Caco-2 (cell line): ENCODE measurements around the gene HNMT. TPM values are rescaled to one million over a fixed set of nuclear protein-coding genes. Genes with fewer than 3 reads are reported as not detected.

Experiments
- BruUV-seq: library from RNA; stranded (reverse); fragments of 400-500 nt; replicated peaks from 2 replicates; lab custom pipeline; 2021; lab: Mats Ljungman, UMichigan
- CTCF ChIA-PET: fragments of 300-600 bp; sonication (Branson Sonifier 250); formaldehyde crosslinking; loops from one replicate; lab custom pipeline; 2022; ENCODE audit warnings: antibody characterized with exemption; lab: Charles Lee
- POLR2A ChIA-PET: fragments of 300-600 bp; sonication (Branson Sonifier 250); formaldehyde crosslinking; loops from one replicate; lab custom pipeline; 2022; ENCODE audit warnings: antibody characterized with exemption; lab: Charles Lee
- DNase-seq, 2 experiments: peaks; one replicate each; pipeline versions ENCODE4 v3.0.0 to v3.0.0-alpha.2; 2020 to 2022
- H3K27me3 ChIP-seq: replicated peaks from 2 replicates; pipeline ENCODE4 v1.6.0; 2011; ENCODE audit warnings: low read length; ENCODE audit not compliant: control insufficient read depth, insufficient read depth
- H3K36me3 ChIP-seq: 2 replicates; pipeline ENCODE4 v1.5.1; 2011; ENCODE audit warnings: low read length; ENCODE audit not compliant: control insufficient read depth, insufficient read depth
- H3K4me1 ChIP-seq: fragments of 250-450 bp; sonication (Bioruptor Pico); 2 replicates; pipeline ENCODE4 v1.5.1; 2020; ENCODE audit warnings: mild to moderate bottlenecking
- H3K4me3 ChIP-seq: 2 replicates; pipeline ENCODE4 v1.5.1; 2011; ENCODE audit warnings: low read depth, mild to moderate bottlenecking, control low read depth, low read length
- H3K9me3 ChIP-seq: fragments of 250-450 bp; sonication (Bioruptor Pico); 2 replicates; pipeline ENCODE4 v1.5.1; 2020; ENCODE audit warnings: mild to moderate bottlenecking, moderate library complexity
- H3K27ac Mint-ChIP-seq: one replicate; pipeline ENCODE4 v1.8.0; 2022; ENCODE audit warnings: mixed read lengths; ENCODE audit not compliant: unreplicated experiment
- H3K27me3 Mint-ChIP-seq: one replicate; pipeline ENCODE4 v1.8.0; 2022; ENCODE audit warnings: mixed read lengths; ENCODE audit not compliant: insufficient read depth, unreplicated experiment
- H3K36me3 Mint-ChIP-seq: one replicate; pipeline ENCODE4 v1.8.0; 2022; ENCODE audit warnings: mild to moderate bottlenecking, mixed read lengths; ENCODE audit not compliant: insufficient read depth, unreplicated experiment
- H3K4me1 Mint-ChIP-seq: one replicate; pipeline ENCODE4 v1.8.0; 2022; ENCODE audit warnings: low read depth, mixed read lengths; ENCODE audit not compliant: unreplicated experiment
- H3K4me3 Mint-ChIP-seq: one replicate; pipeline ENCODE4 v1.8.0; 2022; ENCODE audit warnings: mild to moderate bottlenecking, moderate library complexity, mixed read lengths; ENCODE audit not compliant: unreplicated experiment
- H3K9me3 Mint-ChIP-seq: one replicate; pipeline ENCODE4 v1.8.0; 2022; ENCODE audit warnings: mixed read lengths; ENCODE audit not compliant: unreplicated experiment
- CTCF ChIP-seq, 2 experiments: fragments of 200-600 bp in 1 of 2; IDR thresholded peaks; 1 replicate in 1 of 2; 2 replicates in 1 of 2; pipeline versions ENCODE4 v1.5.1 to v1.8.0; 2011 to 2022; ENCODE audit warnings: antibody characterized with exemption in 1 of 2, control low read depth in 1 of 2, inconsistent platforms in 1 of 2, low read depth in 1 of 2, low read length in 1 of 2, mild to moderate bottlenecking in 1 of 2, moderate library complexity in 1 of 2; ENCODE audit not compliant: insufficient read depth in 1 of 2, severe bottlenecking in 1 of 2, unreplicated experiment in 1 of 2
- intact Hi-C: fragments of 100-400 bp; cut with micrococcal nuclease; formaldehyde crosslinking; loops from one replicate; pipeline ENCODE4 v1.10.0; 2022; ENCODE audit not compliant: unreplicated experiment
- total RNA-seq: library from RNA; stranded (reverse); gene quantifications from 2 replicates; pipeline ENCODE4 v1.2.3, GENCODE V29; 2022

HNMT gene
- total RNA-seq, 1 experiment from 2014 or later, result 42.8 TPM

GRCh38 chr2:137924019-137924418 is 40.3 kb upstream of the HNMT start:
- Mint-ChIP-seq H3K27ac (no peak overlapping the region), H3K4me3 (no peak overlapping the region), H3K4me1 (peaks cover 10% of the 10 kb centered on the region), H3K9me3 (no peaks in the 10 kb centered on the region), H3K27me3 (no peaks in the 10 kb centered on the region), H3K36me3 (no peaks in the 10 kb centered on the region)
- H3K4me3 ChIP-seq, result no peak overlapping the region
- ChIA-PET POLR2A (no interaction called here), CTCF (no interaction called here)
- peaks cover 9% of the 10 kb centered on the region for H3K4me1 ChIP-seq
- H3K9me3 ChIP-seq, result no peaks in the 10 kb centered on the region
- intact Hi-C loops, result loop anchor here (10.0 kb wide), 1 partner anchor 801 kb away; no protein-coding TSS in a partner anchor
- BruUV-seq, result no TSS peak
- no peaks in the 10 kb centered on the region for H3K27me3 ChIP-seq
- DNase-seq, result no peak
- TF ChIP-seq CTCF (IDR thresholded peaks at IDR 0.05; ENCODE audit: insufficient read depth in 1 of 2, low read depth in 1 of 2, low read length in 1 of 2, severe bottlenecking in 1 of 2, unreplicated experiment in 1 of 2), result no peak
- H3K36me3 ChIP-seq, result no peaks in the 10 kb centered on the region

DNA sequence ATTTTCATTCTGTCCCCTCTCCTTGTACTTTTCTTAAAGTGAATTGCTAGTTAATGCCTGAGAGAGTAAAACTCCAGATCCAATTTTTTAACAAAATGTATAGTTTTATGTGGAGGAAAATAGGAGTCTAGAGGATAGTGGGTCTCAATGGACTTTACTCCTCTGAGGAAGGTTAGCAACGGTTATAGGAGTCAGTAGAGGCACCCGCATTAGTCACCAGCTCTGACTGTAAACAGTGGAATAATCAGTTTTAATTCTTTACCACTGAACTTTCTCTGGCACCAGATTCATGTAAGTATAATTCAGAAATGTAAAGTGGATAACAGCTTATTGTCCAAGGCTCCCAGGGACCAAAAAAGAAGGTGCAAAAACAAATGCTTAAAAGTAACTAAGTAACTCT is 38.7 kb upstream of the HNMT start:
- intact Hi-C loops, result loop anchor here (10.0 kb wide), 1 partner anchor 799 kb away; no protein-coding TSS in a partner anchor
- no peak for DNase-seq
- Histone ChIP-seq H3K36me3 (no peaks in the 10 kb centered on the region), H3K9me3 (no peaks in the 10 kb centered on the region), H3K4me3 (no peak overlapping the region), H3K27me3 (no peaks in the 10 kb centered on the region), H3K4me1 (peaks cover 21% of the 10 kb centered on the region)
- Mint-ChIP-seq H3K9me3 (peaks cover 1% of the 10 kb centered on the region), H3K36me3 (no peaks in the 10 kb centered on the region), H3K27ac (no peak overlapping the region), H3K4me3 (no peak overlapping the region), H3K27me3 (no peaks in the 10 kb centered on the region), H3K4me1 (peaks cover 10% of the 10 kb centered on the region)
- no peak for TF ChIP-seq CTCF (IDR thresholded peaks at IDR 0.05; ENCODE audit: insufficient read depth in 1 of 2, low read depth in 1 of 2, low read length in 1 of 2, severe bottlenecking in 1 of 2, unreplicated experiment in 1 of 2)
- no TSS peak for BruUV-seq
- POLR2A ChIA-PET, result no interaction called here
- CTCF ChIA-PET, result no interaction called here

GRCh38 chr2:137927846-137928245 is 36.4 kb upstream of the HNMT start:
- Mint-ChIP-seq H3K36me3 (no peaks in the 10 kb centered on the region), H3K27me3 (no peaks in the 10 kb centered on the region), H3K9me3 (peaks cover 16% of the 10 kb centered on the region), H3K4me3 (no peak overlapping the region), H3K27ac (peak overlapping the region; percentile 91), H3K4me1 (peaks cover 20% of the 10 kb centered on the region)
- ChIA-PET CTCF (interaction anchor here (1.0 to 1.2 kb wide), 2 partner anchors 17 kb away, joined by 3 to 4 read pairs; no protein-coding TSS in a partner anchor), POLR2A (interaction anchor here (2.0 kb wide), 1 partner anchor 36 kb away, joined by 11 read pairs; the partner anchor contains the start of gene HNMT)
- Histone ChIP-seq H3K27me3 (no peaks in the 10 kb centered on the region), H3K36me3 (no peaks in the 10 kb centered on the region), H3K4me1 (peaks cover 21% of the 10 kb centered on the region), H3K9me3 (no peaks in the 10 kb centered on the region), H3K4me3 (no peak overlapping the region)
- intact Hi-C loops, result loop anchor here (2.0 to 10.0 kb wide), 2 partner anchors 19 to 797 kb away; no protein-coding TSS in a partner anchor
- no peak for TF ChIP-seq CTCF (IDR thresholded peaks at IDR 0.05; ENCODE audit: insufficient read depth in 1 of 2, low read depth in 1 of 2, low read length in 1 of 2, severe bottlenecking in 1 of 2, unreplicated experiment in 1 of 2)
- BruUV-seq, result no TSS peak
- no peak for DNase-seq
